Raji (cell line): Measurements from ENCODE around the gene B3GALT4.

Experiments used
- POLR2A ChIP-seq: IDR thresholded peaks from 2 replicates; pipeline ENCODE4 v1.6.1; 2011; ENCODE audit warnings: low read depth, low read length, control low read depth; ENCODE audit not compliant: insufficient read depth

B3GALT4 gene

DNA sequence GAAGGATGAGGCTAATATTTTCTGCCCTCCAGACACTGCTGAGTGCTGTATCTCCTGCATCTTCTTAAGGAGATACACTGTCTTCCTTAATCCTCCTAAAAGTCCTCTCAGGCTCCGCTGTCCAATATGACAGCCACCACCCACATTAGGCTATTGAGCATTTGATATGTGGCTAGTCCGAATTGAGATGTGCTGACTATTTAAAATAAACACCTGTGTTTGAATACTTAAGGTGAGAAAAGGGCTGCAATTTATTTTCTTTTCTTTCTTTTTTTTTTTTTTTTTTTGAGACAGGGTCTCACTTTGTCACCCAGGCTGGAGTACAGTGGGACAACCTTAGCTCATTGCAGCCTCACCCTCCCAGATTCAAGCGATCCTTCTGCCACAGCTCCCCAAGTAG lies 25.0 kb downstream of the B3GALT4 start:
- TF ChIP-seq POLR2A = no peak

DNA sequence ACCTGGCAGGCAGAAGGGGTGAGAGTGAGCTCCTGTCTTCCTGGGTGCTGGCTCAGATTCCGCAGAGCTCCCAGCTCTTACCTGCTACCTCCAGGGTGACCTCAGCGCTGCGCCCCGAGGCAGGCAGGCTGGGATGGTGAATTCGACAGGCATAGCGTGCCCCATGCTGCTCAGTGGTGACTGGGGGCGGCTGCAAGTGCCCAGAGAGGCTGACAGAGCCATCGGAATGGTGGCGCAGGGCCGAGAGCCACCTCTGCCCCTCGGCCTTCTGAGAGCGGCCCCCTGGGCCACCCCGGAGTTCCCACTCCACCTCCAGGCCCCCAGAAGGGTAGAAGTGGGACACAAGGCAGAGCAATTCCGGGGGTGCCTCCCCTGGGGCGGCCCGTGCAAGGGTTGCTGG lies 27.3 kb downstream of the B3GALT4 start:
- TF ChIP-seq POLR2A = no peak

DNA sequence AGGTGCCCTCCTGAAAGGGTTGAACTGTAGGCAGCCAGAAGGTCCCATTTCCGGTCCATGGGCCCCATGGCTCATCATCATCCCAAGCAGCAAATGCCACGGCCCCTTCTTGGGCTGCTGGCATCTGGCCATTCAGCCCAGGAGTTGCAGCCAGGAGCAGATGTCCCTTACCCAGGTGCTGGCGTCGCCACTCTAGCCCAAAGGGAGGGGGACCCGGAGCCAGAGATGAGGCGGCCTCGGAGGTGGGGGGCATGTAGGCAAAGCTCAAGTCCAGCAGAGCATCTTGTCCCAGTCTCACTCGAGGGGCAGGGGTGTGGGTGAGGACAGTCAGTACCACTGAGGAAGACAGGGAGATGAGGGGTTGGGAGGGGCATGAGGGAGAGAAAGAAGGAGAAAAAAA lies 28.1 kb downstream of the B3GALT4 start:
- TF ChIP-seq POLR2A = no peak

DNA sequence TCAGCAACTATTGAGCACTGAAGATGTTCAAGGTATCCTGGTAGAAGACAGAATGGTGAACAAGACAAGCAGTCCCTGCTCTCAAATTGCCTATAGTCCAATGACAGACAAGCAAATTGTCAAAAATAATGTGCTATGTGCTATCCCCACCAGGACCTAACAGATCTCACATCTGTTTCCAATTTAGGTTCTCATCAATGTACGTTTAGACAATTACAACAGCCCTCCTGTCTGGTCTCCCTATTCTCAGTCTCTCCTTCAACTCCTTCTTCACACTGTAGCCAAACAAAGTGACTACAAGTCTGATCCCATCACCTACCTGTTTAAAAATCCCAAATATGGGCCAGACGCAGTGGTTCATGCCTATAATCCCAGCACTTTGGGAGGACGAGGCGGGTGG lies 29.4 kb downstream of the B3GALT4 start:
- no peak for TF ChIP-seq POLR2A

DNA sequence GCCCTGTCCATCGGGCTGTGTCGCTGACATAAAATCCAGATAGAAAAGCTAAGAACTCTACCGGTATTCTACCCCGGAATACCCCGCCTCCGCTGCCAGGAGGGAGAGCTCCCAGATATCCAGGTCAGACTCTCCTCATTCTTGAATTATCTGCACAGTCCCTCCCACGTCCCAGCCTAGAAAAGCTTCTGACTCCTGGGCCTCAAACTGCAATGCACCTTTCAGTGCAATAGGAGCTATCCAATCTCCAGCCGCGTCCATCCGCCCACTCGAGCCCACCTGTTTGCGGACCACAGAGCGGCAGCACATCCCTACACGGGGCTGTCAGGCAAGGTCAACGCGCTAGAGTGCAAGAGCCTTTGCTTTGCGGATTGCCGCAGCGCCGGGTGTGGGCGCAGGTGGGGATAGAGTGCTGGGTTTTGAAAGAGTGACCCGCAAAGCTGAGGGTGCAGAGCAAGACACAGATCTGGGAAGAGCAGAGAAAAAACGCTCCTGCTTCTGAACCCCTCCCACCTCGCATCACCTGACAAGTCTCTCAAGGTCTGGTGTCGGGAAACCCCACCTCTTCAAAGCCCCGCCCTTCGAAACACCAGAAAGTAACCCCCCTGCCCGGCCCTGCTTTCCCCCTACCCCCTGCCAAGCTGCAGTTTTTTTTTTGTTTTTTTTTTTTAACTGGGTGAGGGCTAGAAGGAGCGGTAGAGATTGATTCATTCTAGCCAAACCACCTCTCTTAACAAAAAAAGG lies 35.6 kb downstream of the B3GALT4 start:
- TF ChIP-seq POLR2A = no peak

DNA sequence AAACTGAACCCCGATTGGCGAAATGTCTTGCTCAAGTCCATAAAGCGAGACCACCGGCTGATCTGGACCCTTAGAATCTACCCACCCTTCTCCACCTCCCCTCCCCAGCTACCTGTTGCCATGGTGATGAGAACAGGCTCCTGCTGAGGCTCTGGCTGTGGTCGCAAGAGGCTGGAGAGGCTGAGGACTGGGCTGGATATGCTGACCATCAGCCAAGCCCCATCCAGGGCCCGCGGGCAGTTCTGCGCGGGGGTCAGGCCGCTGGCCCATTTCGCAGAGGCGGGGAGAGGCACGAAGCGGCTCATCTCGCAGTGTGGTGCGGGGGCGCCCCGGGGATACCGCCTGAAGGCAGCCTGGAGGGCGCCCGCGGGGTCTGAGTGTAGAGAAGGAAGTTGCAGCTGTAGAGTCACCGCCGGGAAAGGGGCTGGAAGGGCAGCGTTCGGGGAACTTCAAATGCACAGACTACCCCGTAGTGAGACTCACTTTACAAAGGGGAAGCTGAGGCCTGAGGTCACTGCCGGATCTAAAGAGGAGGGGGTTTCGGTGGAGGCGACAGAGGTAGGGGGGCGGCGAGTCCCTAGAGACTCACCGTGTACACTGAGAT lies 36.3 kb downstream of the B3GALT4 start:
- TF ChIP-seq POLR2A = no peak

DNA sequence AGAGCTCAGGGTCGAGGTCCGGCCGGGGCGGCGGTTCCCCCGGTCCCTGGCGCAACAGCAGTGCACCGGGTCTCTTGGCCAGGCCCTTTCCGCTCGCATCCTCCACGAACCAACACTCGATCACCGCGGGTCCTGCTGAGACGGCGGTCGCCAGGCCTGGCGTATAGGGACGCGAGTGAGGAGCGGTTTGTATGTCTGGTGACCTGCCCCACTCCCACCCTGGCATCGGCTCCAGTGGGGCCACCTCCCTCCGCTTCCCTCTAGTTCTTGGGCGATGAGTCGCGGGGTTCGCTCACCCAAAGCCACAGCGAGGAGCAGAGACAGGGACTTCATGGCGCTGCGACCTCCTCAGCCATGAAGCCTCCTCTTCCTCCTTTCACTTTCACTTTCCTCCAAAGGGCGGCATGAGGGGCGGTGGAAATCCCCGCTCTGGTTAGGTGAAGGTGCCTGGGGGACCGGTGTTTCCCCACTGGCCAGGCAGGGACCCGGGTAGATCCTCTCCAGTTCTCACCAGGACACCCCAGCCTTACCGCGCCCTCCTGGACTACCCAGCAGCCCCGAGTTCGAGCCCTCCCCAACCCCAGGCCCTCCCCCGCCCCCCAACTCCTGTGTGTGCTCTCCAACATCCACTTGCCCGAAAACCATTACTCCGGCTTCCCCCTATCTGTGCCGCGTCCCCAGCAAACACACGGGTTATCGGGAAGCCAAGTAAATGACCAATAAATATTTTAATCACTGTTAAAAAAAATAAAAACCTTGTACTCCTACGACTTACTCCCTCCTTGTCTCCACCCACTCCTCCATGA lies 37.0 kb downstream of the B3GALT4 start, which contains the start of gene TAPBP:
TSS of gene TAPBP (minus strand) at position 370 of the 806 bp plus-strand sequence. CDS start at position 333, 37 bp downstream.
- TF ChIP-seq POLR2A = peak; percentile 91

DNA sequence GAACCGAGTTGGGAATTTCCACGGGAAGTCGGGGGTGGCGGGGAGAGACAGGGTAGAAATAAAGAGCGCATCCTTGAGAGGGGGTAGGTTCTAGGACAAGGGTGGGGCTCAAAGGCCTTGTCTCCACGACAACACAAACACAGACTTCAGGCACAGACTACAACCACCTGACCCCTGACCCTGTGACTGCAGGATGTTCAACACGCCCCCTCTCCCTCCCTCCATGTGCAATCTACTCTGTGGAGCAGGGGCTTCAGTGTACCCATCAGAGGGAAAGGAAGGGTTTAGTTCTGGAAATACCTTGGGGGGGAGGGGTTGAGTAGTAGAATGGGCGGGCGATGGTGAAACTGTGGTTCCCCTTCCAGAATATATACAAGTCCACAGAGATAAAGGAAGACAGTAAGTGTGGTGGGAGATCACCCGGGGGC lies 37.6 kb downstream of the B3GALT4 start:
- 0 out of 2 replicates have a peak, but pooled peaks have one; percentile 4 for TF ChIP-seq POLR2A

DNA sequence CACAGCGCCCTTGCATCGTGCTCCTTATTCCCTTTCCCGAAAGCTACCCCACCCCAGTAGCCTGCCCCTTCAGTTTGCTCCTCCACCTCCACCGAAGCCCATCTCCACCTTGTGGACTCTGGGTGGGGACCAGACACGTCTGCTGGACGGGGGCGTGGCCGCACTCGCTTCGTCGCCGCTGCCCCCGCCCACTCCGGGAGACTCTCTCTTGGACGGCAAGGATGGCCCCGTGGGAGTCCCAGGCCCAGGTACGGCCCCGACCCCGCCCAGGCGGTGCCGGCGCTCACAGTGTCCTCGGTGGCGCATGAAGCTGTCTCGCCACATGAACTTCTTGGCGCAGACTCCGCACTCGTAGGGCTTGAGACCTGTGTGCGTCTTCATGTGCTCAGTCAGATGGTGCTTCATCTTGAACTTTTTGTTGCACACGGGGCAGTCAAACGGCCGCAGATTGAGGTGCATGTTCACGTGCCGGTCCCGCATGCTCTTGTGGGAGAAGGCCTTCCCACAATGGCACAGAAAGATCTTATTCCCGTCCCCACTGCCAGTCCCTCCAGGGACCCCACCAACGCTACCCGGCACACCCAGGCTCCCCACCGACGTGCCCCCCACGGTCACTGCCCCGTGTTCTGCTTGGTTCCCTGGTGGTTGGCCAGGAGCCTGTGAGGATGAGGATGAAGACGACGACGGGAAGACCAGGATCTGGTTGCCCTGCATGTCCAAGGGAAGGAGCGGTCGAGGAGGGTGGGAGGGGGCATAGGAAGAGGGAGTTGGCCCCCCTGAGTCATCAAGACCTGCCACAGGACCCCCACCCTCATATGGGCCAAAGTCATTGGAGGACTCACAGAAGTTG lies 38.2 kb downstream of the B3GALT4 start:
- TF ChIP-seq POLR2A = no peak

DNA sequence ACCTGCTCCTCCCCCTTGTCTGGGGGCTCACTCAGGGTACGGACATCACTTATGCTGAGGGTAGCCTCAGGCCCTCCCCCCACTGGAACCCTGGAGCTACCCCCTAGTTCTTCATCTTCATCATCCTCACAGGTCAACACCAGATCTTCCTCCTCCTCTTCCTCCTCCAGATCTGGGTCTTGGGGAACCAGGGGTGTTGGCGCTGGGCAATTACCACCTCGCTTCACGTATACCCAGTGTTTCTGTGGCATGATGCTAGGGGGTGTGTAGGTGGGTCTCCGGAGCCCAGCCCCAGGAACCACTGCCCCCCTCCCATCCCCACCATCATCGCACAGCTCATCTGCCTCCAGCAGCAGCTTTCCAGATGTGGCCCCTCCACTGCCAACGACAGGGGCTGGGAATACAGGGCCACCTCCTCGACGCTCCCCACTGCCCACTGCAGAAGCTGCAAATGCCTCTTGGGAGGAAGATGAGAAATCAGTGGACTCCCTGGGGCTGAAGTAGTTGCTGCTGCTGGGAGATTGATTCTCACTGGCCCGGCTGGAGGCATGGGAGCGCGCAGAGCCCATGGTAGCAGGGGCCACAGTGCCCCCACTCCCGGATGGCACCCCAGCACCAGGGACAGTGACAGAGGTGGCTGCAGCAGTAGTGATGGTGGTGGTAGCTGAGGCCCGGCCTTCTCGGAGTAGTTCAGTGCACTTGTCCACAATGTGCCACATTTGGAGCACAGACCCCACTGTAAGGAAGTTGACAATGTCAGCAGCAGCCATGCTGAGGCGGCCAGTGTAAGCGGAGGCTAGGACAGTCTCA lies 39.1 kb downstream of the B3GALT4 start:
- TF ChIP-seq POLR2A = no peak

DNA sequence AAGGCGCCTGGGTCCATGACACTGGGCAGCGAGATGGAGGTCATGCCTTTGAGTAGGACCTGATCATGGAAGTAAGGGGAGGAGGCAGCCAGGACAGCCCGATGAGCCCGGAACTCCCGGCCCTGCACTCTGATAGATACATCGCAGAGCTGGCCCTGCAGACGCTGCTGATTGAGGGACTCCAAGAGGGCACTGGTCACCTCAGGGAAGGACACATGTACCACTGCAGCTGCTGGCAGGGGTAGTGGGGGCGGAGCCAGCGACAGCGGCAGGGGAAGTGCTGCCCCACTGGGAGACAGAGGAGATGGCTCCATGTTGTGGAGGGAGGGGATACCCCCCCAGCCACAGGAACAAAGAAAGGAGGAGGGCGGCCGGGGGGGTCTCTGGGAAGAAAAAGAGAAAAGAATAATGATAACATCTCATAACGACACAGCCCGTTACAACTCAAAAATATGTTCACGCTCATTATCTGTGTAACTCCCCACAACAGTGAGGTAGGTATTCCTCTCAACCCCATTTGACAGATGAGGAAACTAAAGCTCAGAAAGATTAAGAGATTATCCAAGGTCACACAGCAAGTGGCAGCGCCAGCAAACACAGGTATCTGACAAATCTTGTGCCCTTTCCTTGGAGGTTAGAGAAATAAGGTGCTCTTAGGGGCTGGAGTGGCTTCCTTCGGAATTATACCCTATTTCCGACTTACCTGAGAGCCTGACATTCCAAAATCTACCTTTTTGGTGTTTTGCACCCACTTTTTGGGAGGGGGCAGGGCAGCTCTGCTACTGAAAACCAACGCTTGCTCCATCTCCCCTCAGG lies 39.9 kb downstream of the B3GALT4 start:
- TF ChIP-seq POLR2A = no peak

DNA sequence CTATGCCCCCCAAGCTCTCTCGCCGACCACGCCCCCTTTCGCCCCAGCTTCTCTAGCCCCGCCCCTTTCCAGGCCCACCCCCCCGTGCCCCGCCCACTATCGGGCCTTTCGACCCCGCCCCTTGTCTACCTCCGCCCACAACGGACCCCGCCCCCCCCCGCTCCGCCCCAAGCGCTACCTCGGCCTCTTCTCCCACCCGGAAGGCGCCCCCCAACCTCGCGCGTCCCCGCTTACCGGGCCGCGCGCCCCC lies 40.4 kb downstream of the B3GALT4 start:
- no peak for TF ChIP-seq POLR2A

DNA sequence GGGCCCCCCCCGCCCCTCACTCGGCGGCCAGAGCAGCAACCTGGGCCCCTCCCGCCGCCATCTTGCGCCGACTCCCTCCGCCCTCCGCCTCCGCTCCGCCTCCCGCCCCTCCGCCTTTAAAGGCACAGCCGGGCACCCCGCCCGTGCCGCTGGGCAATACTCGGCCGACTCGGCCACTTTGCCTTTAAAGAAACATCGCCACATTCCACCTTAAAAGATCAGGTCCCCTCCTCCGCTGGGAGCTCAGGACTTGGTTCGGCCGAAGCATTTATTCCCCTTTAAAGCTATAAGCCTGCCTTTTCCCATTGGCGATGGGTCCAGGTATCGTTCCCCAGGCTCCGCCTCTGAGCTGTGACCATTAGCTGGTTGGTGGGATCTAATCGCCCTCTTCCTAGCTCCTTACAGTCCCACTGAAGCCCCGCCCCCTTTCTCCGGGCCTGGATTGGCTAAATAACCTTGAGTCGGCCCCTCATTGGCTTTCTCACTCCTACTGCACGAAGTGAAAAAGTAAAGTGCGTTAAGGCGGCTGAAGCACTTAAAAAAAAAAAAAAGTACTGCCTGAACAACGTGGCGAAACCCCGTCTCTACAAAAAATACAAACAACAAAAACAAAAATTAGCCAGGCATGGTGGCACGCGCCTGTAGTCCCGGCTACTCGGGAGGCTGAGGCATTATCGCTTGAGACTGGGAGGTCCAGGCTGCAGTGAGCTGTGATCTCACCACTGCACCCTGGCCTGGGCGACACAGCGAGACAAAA lies 40.9 kb downstream of the B3GALT4 start, which contains the start of gene ZBTB22:
TSS of gene ZBTB22 (minus strand) at position 76 of the 757 bp plus-strand sequence. CDS start 828 bp downstream, outside the sequence.
- peak; percentile 53 for TF ChIP-seq POLR2A

DNA sequence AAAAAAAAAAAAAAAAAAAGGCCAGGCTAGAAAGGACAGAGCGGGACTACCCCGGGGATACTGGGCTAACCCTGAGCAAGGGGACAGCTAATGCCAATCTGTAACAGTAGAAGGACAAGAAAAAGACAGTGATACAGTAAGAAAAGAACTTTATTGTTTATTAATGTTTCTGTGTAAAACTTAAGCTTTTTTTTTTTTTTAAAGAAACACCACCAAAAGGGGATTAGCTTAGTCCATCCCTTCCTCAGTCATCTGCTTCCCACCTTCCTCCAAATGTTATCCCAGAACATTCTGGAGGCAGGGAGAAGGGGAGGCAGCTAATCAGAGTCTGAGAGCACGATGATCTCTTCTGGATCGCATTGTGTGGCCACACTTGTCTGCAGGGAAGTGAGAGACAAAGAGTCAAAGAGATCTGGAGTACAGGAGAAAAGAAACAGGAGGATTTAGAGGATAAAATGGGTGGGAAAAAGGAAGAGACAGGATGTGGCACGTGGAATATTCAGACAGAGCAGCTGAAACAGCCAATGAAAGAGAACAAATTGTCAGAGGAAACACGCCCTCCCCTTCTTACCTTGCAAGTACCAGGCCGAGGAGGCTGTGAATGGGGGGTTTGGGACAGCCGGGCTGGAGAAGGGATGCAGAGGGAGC lies 41.6 kb downstream of the B3GALT4 start:
- no peak for TF ChIP-seq POLR2A
